Pons (tissue), 1 donor: ENCODE measurements around the gene CD99L2.

Source experiments
- DNase-seq: peaks from one replicate; pipeline ENCODE4 v3.0.0-alpha.2; 2016; ENCODE audit warnings: low spot score

CD99L2 gene

GRCh38 chrX:150762258-150763165 is 136.0 kb downstream of the CD99L2 start:
- no peak for DNase-seq

DNA sequence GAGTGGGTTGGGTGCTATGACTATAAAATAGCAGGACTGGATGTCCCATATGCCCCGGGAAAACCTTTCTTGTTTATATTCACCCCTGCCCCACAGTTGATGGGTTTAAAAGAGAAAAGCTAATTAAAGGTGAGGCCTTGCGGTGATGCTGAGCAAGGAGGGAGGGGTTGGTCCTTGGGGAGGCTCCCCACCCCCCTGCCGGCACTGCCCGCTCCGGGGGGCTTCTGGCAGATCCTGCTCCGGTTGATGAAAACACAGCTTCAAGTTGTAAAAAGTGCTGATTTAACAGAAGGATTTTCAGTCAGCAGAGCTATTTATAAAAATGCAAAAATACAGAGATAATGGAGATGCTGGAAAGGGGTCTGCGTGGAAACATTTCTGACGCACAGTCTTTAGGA is 136.7 kb downstream of the CD99L2 start:
- DNase-seq = no peak

DNA sequence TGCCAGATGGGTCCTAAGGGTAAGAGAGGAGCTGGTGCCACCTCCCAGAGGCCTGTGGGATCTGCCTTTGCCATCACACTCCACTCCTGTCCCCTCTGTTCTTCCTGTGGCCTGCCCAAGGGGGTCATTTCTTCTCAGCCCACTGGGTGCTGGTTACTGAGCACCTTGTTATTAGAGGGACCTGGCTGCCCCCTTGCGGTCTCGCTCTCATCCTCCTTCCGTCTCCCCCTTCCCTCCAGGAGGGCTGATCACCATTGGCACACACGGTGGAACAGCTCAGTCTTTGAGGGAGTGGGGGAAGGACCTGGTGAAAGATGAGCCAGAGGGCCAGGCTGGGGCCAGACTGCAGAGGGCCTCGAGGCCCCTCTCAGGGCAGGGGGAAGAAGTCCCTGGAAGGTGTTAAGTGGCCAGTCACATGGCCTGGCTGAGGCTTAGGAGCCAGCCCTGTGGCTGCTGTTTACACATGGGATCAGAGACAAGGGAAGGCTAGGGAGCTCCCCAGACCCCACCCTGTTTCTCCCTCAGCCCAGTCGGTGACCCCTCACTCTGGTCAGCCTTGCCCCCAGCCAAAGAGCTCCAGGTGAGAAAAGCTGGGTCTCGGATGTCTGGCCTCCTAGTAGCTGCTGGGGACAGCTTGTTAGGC is 137.2 kb downstream of the CD99L2 start:
- DNase-seq = no peak

- no peak for DNase-seq
Observed at GRCh38 chrX:150759568-150760416, 138.7 kb downstream of the CD99L2 start.

DNA sequence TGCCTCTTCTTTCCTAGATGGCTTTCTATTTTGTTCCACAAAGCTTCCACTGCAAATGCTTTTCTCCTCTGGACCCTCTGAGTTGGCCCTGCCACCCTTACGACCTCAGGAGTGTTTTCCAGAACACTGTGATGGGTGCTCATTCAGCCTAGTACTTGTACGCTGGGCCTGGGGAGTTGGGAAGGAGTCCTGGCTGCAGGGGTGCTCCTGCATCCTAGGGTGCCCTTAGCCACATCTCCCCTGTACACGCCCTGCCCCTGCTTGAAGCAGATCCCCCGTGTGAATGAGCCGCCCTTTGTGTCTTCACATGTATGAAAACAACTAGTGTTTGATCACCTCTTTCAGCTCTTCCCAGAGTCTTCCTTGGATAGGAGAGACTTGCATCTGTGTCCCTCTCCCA is 141.1 kb downstream of the CD99L2 start:
- no peak for DNase-seq

DNA sequence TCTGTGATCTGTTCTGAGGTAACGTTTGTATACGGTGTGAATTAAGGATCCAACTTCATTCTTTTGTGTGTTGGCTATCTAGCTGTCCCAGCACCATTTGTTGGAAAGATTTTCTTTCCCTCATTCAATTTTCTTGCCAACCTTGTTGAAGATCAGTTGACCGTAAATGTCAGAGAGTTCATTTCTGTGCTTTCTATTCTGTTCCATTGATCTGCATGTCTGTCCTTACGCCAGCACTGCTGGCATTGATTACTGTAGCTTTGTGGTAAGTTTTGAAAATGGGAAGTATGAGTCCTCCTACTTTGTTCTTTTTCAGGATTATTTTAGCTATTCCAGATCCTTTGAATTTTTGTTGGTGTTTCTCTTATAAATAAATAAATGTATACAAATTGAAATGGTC is 144.5 kb downstream of the CD99L2 start:
- no peak for DNase-seq

DNA sequence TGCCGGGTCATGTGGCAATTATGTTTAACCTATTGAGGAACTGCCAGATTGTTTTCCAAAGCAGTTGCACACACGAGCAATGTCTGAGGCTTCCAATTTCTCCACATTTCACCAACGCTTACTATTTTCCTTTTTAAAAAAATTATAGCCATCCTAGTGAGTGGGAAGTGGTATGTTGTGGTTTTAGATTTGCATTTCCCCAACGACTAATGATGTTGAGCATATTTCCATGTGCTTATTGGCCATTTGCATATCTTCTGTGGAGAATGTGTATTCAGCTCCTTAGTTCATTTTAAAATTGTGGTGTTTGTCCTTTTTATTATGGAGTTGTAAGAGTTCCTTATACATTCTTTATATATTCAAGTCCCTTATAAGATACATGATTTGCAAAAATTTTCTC is 145.1 kb downstream of the CD99L2 start:
- no peak for DNase-seq

DNA sequence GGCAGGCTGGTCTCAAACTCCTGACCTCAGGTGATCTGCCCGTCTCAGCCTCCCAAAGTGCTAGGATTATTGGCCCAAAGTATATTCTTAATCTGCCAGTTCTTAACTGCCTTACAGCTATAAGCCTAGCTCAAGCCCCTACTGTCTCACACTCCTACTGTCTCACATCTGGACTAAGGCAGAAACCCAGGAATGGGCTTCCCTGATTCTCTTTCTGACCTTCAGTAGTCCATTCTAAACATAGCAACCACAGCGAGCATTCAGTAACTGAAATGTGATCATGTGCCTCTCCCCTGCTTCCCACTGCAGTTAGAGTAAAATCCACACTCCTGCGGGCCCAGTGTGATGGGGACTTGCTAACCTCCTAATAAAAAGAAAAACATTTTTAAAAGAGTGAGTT is 146.3 kb downstream of the CD99L2 start:
- no peak for DNase-seq

DNA sequence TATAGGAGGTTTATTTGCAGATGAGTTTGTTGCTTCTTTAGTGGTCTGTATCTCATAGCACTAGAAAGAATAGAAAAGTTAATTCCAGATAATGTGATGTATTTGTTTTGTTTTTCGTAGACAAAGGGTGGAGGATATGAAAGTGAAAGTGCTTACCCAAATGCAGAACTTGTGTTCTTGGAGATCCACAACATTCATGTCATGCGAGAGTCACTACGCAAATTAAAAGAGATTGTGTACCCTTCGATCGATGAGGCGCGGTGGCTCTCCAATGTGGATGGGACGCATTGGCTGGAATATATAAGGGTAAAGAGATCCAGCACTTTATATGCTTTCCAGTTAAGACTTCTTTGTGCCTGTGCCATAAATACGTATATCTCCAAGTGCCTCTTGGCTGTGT is 162.0 kb downstream of the CD99L2 start:
- peak; percentile 15 for DNase-seq

DNA sequence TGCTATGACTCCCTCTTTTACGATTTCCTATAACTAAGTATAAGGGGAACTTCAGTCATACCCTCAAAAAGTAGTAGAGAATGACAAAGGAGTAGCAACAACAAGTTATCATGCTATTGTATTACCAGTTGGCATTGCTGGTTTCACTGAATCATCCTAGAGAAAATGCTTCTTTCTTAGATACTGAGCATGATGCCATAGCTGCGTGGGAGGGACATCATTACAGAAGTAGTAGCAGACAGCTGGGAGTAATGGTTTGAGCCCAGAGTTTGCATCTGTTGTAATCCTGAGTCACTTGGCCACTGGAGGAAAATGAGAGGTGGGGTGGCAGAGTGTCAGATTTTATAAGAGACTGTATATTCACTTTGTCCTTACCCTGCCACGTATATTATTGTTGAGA is 166.7 kb downstream of the CD99L2 start:
- no peak for DNase-seq

DNA sequence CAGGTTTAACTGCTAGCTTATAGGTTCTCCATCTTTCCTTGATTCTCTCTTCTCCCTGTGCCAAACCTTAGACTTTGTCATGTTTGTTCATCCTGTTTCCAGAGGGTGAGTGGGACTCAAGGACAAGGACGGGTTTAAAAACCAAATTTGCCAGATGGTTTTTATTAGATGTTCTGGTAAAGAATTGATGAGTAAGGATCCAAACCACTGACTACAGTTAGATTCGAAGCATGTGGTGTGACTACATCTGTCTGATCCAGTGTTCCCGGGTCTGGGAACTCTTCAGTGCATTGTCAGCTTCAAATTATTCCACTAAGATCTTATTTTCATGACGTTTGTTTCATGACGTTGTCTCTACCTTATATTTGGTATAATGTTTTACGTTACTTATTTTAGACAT is 167.7 kb downstream of the CD99L2 start:
- no peak for DNase-seq

GRCh38 chrX:150729956-150730355 is 168.5 kb downstream of the CD99L2 start:
- DNase-seq = no peak

DNA sequence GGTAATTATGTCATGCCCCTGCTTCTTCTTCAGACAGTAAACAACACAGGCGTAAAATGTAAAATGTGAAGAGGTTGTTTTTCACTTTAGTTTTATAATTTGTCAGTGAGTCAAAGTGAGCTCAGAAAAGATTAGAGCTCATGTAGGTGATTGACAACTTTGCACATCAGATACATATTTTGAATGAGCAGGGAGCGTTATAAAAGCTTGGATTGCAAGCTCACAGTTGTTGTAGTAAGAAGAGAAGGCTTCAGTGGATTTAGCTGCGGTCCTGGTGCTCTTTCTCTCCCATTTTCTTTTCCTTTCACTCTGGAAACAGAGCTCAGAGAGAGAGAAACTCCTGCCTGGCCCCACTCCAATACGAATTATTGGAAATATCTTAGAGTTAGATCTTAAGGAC is 178.8 kb downstream of the CD99L2 start:
- DNase-seq = no peak
